ENCODE results near the gene DCLK1.

DNA sequence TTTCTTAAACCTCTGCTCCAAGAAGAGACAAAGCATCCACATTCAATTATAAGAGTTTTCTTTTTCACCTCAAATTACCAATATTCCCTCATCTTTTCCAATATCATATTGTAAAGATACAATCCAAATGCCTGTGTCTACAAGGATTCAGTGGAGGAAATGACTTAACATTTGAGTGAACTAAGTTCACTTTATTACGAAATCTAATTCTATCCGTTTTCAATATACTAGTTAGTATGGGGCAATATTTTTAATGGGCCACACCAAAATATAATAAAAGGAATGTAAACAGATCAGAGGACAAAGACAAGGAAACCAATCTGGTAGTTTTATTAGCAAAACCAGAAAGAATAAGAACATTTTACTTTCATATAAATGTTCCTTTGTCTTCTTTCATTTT lies 136.0 kb downstream of the DCLK1 start:
- TF ChIP-seq, protein P1, sequence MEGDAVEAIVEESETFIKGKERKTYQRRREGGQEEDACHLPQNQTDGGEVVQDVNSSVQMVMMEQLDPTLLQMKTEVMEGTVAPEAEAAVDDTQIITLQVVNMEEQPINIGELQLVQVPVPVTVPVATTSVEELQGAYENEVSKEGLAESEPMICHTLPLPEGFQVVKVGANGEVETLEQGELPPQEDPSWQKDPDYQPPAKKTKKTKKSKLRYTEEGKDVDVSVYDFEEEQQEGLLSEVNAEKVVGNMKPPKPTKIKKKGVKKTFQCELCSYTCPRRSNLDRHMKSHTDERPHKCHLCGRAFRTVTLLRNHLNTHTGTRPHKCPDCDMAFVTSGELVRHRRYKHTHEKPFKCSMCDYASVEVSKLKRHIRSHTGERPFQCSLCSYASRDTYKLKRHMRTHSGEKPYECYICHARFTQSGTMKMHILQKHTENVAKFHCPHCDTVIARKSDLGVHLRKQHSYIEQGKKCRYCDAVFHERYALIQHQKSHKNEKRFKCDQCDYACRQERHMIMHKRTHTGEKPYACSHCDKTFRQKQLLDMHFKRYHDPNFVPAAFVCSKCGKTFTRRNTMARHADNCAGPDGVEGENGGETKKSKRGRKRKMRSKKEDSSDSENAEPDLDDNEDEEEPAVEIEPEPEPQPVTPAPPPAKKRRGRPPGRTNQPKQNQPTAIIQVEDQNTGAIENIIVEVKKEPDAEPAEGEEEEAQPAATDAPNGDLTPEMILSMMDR (IDR thresholded peaks at IDR 0.05): no peak
- TF ChIP-seq POLR2A (IDR thresholded peaks at IDR 0.05): no peak

All from suprapubic skin (tissue), 3 donors.